Fibroblast of lung (primary cell): ENCODE results near the gene UBE2H. TPM values are rescaled to one million over a fixed set of nuclear protein-coding genes. Genes with fewer than 3 reads are reported as not detected.
"Not testable (repeated sequence)": the region's sequence is repeated elsewhere in the genome, so short reads cannot be mapped to it uniquely, and the experiment has no call there.

Experiments
- DNase-seq, 2 donors: peaks; one replicate each; pipeline versions ENCODE4 v3.0.0 to v3.0.0-alpha.2; 2010; ENCODE audit warnings: low read depth in 2 of 2
- H2AFZ ChIP-seq: 2 replicates; pipeline ENCODE4 v1.5.1; 2012; ENCODE audit warnings: low read length, control low read depth, inconsistent platforms
- H3K27ac ChIP-seq: 2 replicates; pipeline ENCODE4 v1.5.1; 2011; ENCODE audit warnings: low read length, control low read depth; ENCODE audit not compliant: insufficient read depth
- H3K27me3 ChIP-seq: 2 replicates; pipeline ENCODE4 v1.5.1; 2011; ENCODE audit warnings: mild to moderate bottlenecking, low read length; ENCODE audit not compliant: control insufficient read depth, insufficient read depth
- H3K36me3 ChIP-seq: 2 replicates; pipeline ENCODE4 v1.5.1; 2011; ENCODE audit warnings: low read length; ENCODE audit not compliant: control insufficient read depth, insufficient read depth
- H3K4me1 ChIP-seq: 2 replicates; pipeline ENCODE4 v1.5.1; 2011; ENCODE audit warnings: low read length; ENCODE audit not compliant: control insufficient read depth, insufficient read depth; ENCODE audit errors: extremely low read depth
- H3K4me2 ChIP-seq: 2 replicates; pipeline ENCODE4 v1.5.1; 2011; ENCODE audit warnings: low read length, control low read depth; ENCODE audit not compliant: insufficient read depth; ENCODE audit errors: extremely low read depth
- H3K4me3 ChIP-seq, 4 experiments: fragments of 200-600 bp in 1 of 4; sonication (generic) in 1 of 4; replicated peaks in 1 of 4; 2 replicates each; pipeline ENCODE4 v1.5.1; 2011 to 2016; ENCODE audit warnings: low read length in 4 of 4, low read depth in 3 of 4, mild to moderate bottlenecking in 3 of 4, control low read depth in 2 of 4, inconsistent platforms in 1 of 4, mixed read lengths in 1 of 4; ENCODE audit not compliant: insufficient read depth in 1 of 4; ENCODE audit errors: control extremely low read depth in 1 of 4
- H3K79me2 ChIP-seq: 2 replicates; pipeline ENCODE4 v1.5.1; 2012; ENCODE audit warnings: mild to moderate bottlenecking, low read length, inconsistent platforms; ENCODE audit not compliant: control insufficient read depth, insufficient read depth
- H3K9ac ChIP-seq: 2 replicates; pipeline ENCODE4 v1.5.1; 2011; ENCODE audit warnings: mild to moderate bottlenecking, low read length, control low read depth; ENCODE audit not compliant: insufficient read depth
- H3K9me3 ChIP-seq: 2 replicates; pipeline ENCODE4 v1.5.1; 2012; ENCODE audit warnings: low read depth, low read length; ENCODE audit not compliant: control insufficient read depth, insufficient read depth
- H4K20me1 ChIP-seq: 2 replicates; pipeline ENCODE4 v1.5.1; 2011; ENCODE audit warnings: low read length; ENCODE audit not compliant: control insufficient read depth, insufficient read depth; ENCODE audit errors: extremely low read depth
- EZH2 ChIP-seq: IDR thresholded peaks from 2 replicates; pipeline ENCODE4 v1.5.1; 2012; ENCODE audit warnings: low read length, control low read depth, mild to moderate bottlenecking; ENCODE audit errors: missing control alignments
- polyA plus RNA-seq, 2 donors: library from polyadenylated mRNA; depleted of rRNA in 1 of 2; stranded (reverse) in 1 of 2; unstranded in 1 of 2; fragments of >200 nt; gene quantifications; 2 replicates each; pipeline ENCODE4 v1.2.1, GENCODE V29; 2011 to 2012; ENCODE audit warnings: missing spikeins in 1 of 2
- total RNA-seq: library from RNA; depleted of rRNA; stranded (reverse); fragments of >200 nt; gene quantifications from 2 replicates; pipeline ENCODE4 v1.2.1, GENCODE V29; 2014
- TF ChIP-seq, protein P1 (sequence below), 2 donors: IDR thresholded peaks in 1 of 2; conservative IDR thresholded peaks in 1 of 2; 1 replicate in 1 of 2; 2 replicates in 1 of 2; pipeline ENCODE4 v1.5.1; 2011 to 2012; ENCODE audit warnings: low read length in 2 of 2, control low read depth in 1 of 2, inconsistent platforms in 1 of 2, low read depth in 1 of 2, mild to moderate bottlenecking in 1 of 2

Gene UBE2H
- total and polyA plus RNA-seq, 2 donors (not counting 1 experiment from before 2014, with no cell fraction given): 76.0 to 102 TPM

DNA sequence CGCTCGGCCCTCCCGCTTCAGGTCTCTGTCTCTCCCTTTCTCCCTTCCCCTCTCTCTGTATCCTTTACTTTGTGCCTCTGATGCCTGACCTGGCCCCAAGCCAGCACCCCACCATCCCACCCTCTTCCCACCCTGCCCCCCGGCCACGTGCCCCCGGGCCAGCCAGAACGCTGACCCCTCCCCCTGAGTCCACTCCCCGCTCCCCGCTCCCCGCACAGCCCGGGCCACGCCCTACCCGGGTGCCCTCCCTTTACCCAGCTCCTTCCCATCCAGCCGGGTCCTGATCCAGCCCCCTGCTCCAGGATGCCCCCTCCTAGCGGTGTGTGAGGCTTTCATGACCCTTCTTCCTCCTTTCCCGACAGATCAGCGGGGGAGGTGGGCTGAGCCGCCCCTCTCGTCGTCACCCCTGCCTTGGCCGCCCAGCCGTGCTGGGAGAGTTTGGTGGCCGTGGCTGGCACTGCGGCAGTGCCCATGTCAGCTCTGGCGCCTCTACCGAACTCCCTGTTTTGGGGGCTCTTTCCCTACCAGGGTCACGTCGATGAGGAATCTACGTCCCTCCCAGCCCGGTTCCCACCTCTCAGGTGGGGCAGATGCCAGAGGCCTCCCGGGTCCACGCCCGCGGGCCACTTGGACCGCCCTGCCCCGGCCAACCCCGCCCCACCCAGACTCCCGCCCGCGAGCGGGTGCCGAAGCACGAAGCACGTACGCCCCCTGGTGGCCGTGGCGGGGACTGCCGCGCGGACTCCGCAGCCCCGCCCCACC lies 127.4 kb downstream of the UBE2H start:
- TF ChIP-seq, protein P1, sequence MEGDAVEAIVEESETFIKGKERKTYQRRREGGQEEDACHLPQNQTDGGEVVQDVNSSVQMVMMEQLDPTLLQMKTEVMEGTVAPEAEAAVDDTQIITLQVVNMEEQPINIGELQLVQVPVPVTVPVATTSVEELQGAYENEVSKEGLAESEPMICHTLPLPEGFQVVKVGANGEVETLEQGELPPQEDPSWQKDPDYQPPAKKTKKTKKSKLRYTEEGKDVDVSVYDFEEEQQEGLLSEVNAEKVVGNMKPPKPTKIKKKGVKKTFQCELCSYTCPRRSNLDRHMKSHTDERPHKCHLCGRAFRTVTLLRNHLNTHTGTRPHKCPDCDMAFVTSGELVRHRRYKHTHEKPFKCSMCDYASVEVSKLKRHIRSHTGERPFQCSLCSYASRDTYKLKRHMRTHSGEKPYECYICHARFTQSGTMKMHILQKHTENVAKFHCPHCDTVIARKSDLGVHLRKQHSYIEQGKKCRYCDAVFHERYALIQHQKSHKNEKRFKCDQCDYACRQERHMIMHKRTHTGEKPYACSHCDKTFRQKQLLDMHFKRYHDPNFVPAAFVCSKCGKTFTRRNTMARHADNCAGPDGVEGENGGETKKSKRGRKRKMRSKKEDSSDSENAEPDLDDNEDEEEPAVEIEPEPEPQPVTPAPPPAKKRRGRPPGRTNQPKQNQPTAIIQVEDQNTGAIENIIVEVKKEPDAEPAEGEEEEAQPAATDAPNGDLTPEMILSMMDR (conservative IDR thresholded peaks at IDR 0.05 in 1 of 2, IDR thresholded peaks at IDR 0.05 in 1 of 2; ENCODE audit: low read depth in 1 of 2, low read length in 2 of 2): peak; percentile 28 to 46
- no peak for TF ChIP-seq EZH2
- H3K4me3 ChIP-seq: peak overlapping the region; percentile 73 to 83 (median 80)
- H3K79me2 ChIP-seq: no peaks in the 10 kb centered on the region
- H4K20me1 ChIP-seq: no peaks in the 10 kb centered on the region
- peak overlapping the region; percentile 73 for H3K27ac ChIP-seq
- peak overlapping the region; percentile 65 for H3K9ac ChIP-seq
- peak overlapping the region; percentile 84 for H3K4me2 ChIP-seq
- H2AFZ ChIP-seq: peak overlapping the region; percentile 84
- peaks cover 4% of the 10 kb centered on the region for H3K4me1 ChIP-seq
- H3K9me3 ChIP-seq: no peaks in the 10 kb centered on the region
- DNase-seq: peak; percentile 58 to 59
- H3K36me3 ChIP-seq: peaks cover 6% of the 10 kb centered on the region
- no peaks in the 10 kb centered on the region for H3K27me3 ChIP-seq

DNA sequence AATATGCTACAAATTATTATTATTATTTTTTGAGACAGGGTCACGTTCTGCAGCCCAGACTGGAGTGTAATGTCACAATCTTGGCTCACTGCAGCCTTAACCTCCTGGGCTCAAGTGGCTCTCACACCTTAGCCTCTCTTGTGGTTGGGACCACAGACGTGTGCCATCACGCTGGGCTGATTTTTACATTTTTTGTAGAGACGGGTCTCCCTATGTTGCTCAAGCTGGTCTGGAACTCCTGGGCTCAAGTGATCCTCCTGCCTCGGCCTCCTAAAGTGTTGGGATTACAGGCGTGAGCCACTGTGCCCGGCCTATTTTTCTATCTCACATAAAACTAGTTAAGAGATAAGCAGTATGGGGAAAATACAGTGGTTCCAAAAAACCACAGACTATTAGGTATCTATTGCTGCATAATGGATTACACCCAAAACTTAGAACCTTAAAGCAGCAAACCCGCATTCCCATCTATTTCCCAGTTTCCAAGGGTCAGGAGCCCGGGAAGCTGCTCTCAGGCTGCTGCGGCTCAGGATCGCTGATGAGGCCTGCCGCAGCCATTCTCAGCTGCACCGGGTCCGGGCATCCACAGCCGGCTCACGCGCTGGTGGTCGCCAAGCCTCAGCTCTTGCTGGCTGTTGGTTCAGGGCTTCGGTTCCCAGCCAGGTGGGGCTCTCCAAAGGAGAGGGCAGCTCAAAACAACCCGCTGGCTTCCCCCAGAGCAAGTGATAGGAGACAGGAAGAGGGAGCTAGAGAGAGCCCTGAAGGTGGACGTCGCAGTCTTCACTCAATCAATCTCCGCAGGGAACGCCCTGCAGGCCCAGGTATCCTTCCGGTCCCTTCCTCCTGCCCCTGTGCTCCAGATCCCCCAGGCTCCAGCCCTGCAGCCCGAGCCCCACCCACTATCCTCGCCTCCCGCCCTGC lies 128.2 kb downstream of the UBE2H start:
- no peaks in the 10 kb centered on the region for H3K27me3 ChIP-seq
- peaks cover 4% of the 10 kb centered on the region for H3K36me3 ChIP-seq
- DNase-seq: no peak
- H3K4me3 ChIP-seq: peak overlapping the region; percentile 28 to 83 (median 77)
- H3K9me3 ChIP-seq: no peaks in the 10 kb centered on the region
- peak overlapping the region; percentile 30 for H3K9ac ChIP-seq
- no peak overlapping the region for H3K27ac ChIP-seq
- TF ChIP-seq, protein P1 (conservative IDR thresholded peaks at IDR 0.05 in 1 of 2, IDR thresholded peaks at IDR 0.05 in 1 of 2; ENCODE audit: low read depth in 1 of 2, low read length in 2 of 2): peak; percentile 13 to 46
- no peak for TF ChIP-seq EZH2
- no peaks in the 10 kb centered on the region for H3K4me1 ChIP-seq
- no peaks in the 10 kb centered on the region for H4K20me1 ChIP-seq
- peak overlapping the region; percentile 71 for H2AFZ ChIP-seq
- H3K4me2 ChIP-seq: peak overlapping the region; percentile 71
- H3K79me2 ChIP-seq: no peaks in the 10 kb centered on the region

DNA sequence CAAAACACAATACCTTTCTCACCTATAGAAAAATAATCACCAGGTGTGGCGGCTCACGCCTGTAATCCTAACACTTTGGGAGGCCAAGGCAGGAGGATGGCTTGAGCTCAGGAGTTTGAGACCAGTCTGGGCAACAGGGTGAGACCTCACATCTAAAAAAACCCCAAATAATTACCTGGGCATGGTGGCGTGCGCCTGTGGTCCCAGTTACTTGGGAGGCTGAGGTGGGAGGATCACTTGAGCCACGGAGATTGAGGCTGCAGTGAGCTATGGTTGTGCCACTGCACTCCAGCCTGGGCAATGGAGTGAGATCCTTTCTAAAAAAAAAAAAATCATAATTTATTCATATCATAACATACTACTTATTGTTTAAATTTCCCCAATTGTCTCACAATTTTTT lies 129.6 kb downstream of the UBE2H start:
- not testable (repeated sequence) for H4K20me1 ChIP-seq, H2AFZ ChIP-seq, H3K4me1 ChIP-seq, H3K4me3 ChIP-seq, H3K79me2 ChIP-seq, H3K4me2 ChIP-seq, H3K9me3 ChIP-seq, H3K9ac ChIP-seq, H3K27ac ChIP-seq, H3K27me3 ChIP-seq, H3K36me3 ChIP-seq, DNase-seq
